ENCODE data around the gene ZFP57.

- TF ChIP-seq, protein P1, sequence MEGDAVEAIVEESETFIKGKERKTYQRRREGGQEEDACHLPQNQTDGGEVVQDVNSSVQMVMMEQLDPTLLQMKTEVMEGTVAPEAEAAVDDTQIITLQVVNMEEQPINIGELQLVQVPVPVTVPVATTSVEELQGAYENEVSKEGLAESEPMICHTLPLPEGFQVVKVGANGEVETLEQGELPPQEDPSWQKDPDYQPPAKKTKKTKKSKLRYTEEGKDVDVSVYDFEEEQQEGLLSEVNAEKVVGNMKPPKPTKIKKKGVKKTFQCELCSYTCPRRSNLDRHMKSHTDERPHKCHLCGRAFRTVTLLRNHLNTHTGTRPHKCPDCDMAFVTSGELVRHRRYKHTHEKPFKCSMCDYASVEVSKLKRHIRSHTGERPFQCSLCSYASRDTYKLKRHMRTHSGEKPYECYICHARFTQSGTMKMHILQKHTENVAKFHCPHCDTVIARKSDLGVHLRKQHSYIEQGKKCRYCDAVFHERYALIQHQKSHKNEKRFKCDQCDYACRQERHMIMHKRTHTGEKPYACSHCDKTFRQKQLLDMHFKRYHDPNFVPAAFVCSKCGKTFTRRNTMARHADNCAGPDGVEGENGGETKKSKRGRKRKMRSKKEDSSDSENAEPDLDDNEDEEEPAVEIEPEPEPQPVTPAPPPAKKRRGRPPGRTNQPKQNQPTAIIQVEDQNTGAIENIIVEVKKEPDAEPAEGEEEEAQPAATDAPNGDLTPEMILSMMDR (IDR thresholded peaks at IDR 0.05; ENCODE audit: low read length): no peak
- TF ChIP-seq EZH2phosphoT487 (IDR thresholded peaks at IDR 0.05; ENCODE audit: low read length): no peak
Observed at GRCh38 chr6:29681811-29682210, 859 bp upstream of the ZFP57 start.

Data from MM.1S (cell line).